ENCODE data around the gene FBXW7. TPM values are rescaled to one million over a fixed set of nuclear protein-coding genes. Genes with fewer than 3 reads are reported as not detected.

Gene FBXW7
- total RNA-seq, 1 experiment from 2014 or later: 33.5 TPM

DNA sequence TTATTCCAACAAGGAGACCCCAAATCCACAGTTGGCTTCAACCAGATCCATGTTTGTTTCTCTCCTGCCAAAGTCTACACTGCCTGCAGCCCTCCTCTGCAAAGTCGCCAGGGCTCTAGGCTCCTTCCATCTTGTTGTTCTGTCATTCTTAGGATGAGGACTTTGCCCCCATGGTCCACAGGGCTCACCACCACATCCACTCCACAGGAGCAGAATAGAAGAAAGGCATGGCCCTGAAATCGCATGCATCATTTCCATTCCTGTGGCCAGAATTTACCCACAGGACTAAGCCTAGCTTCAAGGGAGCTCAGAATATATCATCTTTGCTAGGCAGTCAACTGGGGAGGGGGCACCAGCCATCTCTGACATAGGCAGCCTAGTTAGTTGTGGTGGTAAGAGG, 254.7 kb downstream of the FBXW7 start:
- Histone ChIP-seq H3K4me1 (ENCODE audit: insufficient read depth, low read length, poor library complexity, severe bottlenecking) (peaks cover 6% of the 10 kb centered on the region), H3K27me3 (replicated peaks; ENCODE audit: insufficient read depth, low read depth, low read length, poor library complexity) (no peaks in the 10 kb centered on the region), H3K36me3 (ENCODE audit: insufficient read depth, low read length, poor library complexity, severe bottlenecking) (no peaks in the 10 kb centered on the region), H3K9me3 (ENCODE audit: low read depth, low read length, poor library complexity, severe bottlenecking) (no peaks in the 10 kb centered on the region), H3K27ac (ENCODE audit: low read depth, low read length, poor library complexity, severe bottlenecking) (no peak overlapping the region), H3K4me3 (ENCODE audit: low read depth, low read length, poor library complexity, severe bottlenecking) (no peak overlapping the region)
- BruUV-seq (replicated peaks): no TSS peak
- no peak for TF ChIP-seq EZH2 (IDR thresholded peaks at IDR 0.05; ENCODE audit: borderline replicate concordance, low read depth, low read length, poor library complexity, severe bottlenecking)
- TF ChIP-seq, protein P1, sequence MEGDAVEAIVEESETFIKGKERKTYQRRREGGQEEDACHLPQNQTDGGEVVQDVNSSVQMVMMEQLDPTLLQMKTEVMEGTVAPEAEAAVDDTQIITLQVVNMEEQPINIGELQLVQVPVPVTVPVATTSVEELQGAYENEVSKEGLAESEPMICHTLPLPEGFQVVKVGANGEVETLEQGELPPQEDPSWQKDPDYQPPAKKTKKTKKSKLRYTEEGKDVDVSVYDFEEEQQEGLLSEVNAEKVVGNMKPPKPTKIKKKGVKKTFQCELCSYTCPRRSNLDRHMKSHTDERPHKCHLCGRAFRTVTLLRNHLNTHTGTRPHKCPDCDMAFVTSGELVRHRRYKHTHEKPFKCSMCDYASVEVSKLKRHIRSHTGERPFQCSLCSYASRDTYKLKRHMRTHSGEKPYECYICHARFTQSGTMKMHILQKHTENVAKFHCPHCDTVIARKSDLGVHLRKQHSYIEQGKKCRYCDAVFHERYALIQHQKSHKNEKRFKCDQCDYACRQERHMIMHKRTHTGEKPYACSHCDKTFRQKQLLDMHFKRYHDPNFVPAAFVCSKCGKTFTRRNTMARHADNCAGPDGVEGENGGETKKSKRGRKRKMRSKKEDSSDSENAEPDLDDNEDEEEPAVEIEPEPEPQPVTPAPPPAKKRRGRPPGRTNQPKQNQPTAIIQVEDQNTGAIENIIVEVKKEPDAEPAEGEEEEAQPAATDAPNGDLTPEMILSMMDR (conservative IDR thresholded peaks at IDR 0.05; ENCODE audit: low read depth, low read length): no peak
- DNase-seq (ENCODE audit: low spot score): no peak
- POLR2A ChIA-PET (ENCODE audit: low non-redundant PET): no interaction called here
- CTCF ChIA-PET: no interaction called here
- intact Hi-C loops (cut with micrococcal nuclease; ENCODE audit: unreplicated experiment): no loop called here

DNA sequence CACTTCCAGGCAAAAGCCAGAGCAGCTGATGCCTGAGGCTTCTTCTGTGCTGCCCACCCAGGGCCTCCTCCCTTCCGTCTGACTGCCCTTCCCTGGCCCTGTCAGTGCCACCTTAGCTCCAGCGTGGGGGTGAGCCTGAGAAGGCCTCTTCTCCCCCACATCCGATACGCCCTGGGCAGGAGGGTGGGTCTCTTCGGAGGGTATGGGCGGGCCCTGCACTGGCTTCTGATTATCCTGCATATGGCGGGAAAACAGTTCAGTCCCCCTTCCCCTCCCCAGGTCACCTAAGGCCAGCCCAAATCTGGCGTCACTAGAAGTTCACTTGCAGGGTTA, 256.7 kb downstream of the FBXW7 start:
- H3K27me3 ChIP-seq (replicated peaks; ENCODE audit: insufficient read depth, low read depth, low read length, poor library complexity): no peaks in the 10 kb centered on the region
- DNase-seq (ENCODE audit: low spot score): no peak
- ChIA-PET CTCF (no interaction called here), POLR2A (ENCODE audit: low non-redundant PET) (interaction anchor here (0.7 kb wide), 1 partner anchor 590 kb away, joined by 6 read pairs; no protein-coding TSS in a partner anchor)
- peaks cover 6% of the 10 kb centered on the region for H3K4me1 ChIP-seq (ENCODE audit: insufficient read depth, low read length, poor library complexity, severe bottlenecking)
- no peak overlapping the region for H3K27ac ChIP-seq (ENCODE audit: low read depth, low read length, poor library complexity, severe bottlenecking)
- H3K36me3 ChIP-seq (ENCODE audit: insufficient read depth, low read length, poor library complexity, severe bottlenecking): no peaks in the 10 kb centered on the region
- intact Hi-C loops (cut with micrococcal nuclease; ENCODE audit: unreplicated experiment): no loop called here
- BruUV-seq (replicated peaks): no TSS peak
- H3K4me3 ChIP-seq (ENCODE audit: low read depth, low read length, poor library complexity, severe bottlenecking): no peak overlapping the region
- no peaks in the 10 kb centered on the region for H3K9me3 ChIP-seq (ENCODE audit: low read depth, low read length, poor library complexity, severe bottlenecking)
- TF ChIP-seq EZH2 (IDR thresholded peaks at IDR 0.05; ENCODE audit: borderline replicate concordance, low read depth, low read length, poor library complexity, severe bottlenecking): no peak
- TF ChIP-seq, protein P1 (conservative IDR thresholded peaks at IDR 0.05; ENCODE audit: low read depth, low read length): no peak

DNA sequence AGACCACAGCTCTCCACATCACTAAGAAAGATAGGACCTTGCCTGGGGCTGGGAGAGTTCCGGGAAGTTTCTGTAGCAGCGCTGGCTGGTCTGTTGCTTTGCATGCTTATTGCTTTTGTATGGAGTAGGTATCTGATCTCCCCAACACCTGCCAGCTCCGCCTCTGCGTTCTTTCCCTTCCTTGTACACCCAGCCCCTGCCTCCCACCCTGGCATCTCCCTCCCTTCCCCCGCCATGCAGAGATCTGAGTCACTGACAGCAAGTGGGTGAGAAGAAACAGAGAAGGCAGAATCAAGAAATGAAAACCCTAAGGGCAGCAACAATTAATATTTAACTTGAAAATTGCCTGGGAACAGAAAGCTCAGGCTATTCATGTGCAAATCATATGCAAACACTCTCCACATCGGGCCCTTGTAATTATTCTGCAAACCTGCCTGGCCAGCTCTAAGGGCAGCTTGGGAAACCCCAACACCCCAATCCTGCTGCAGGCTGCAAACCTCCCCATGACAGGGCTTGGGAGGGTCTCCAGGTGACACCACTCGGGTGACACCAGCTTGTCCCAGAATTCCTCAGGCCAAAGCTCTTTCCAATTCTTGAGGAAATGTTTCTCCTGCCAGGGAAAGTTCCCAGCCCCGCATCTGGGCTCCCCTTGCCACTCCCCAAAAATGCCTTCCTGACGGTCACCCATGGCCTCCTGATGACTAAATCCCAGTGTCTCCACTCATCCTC, 257.2 kb downstream of the FBXW7 start:
- Histone ChIP-seq H3K36me3 (ENCODE audit: insufficient read depth, low read length, poor library complexity, severe bottlenecking) (no peaks in the 10 kb centered on the region), H3K4me1 (ENCODE audit: insufficient read depth, low read length, poor library complexity, severe bottlenecking) (peaks cover 6% of the 10 kb centered on the region), H3K4me3 (ENCODE audit: low read depth, low read length, poor library complexity, severe bottlenecking) (no peak overlapping the region), H3K27ac (ENCODE audit: low read depth, low read length, poor library complexity, severe bottlenecking) (no peak overlapping the region), H3K27me3 (replicated peaks; ENCODE audit: insufficient read depth, low read depth, low read length, poor library complexity) (no peaks in the 10 kb centered on the region), H3K9me3 (ENCODE audit: low read depth, low read length, poor library complexity, severe bottlenecking) (no peaks in the 10 kb centered on the region)
- TF ChIP-seq EZH2 (IDR thresholded peaks at IDR 0.05; ENCODE audit: borderline replicate concordance, low read depth, low read length, poor library complexity, severe bottlenecking): no peak
- TF ChIP-seq, protein P1 (conservative IDR thresholded peaks at IDR 0.05; ENCODE audit: low read depth, low read length): no peak
- POLR2A ChIA-PET (ENCODE audit: low non-redundant PET): no interaction called here
- DNase-seq (ENCODE audit: low spot score): peak; percentile 4
- intact Hi-C loops (cut with micrococcal nuclease; ENCODE audit: unreplicated experiment): no loop called here
- CTCF ChIA-PET: no interaction called here
- BruUV-seq (replicated peaks): no TSS peak
